Raji (cell line): ENCODE measurements around the gene GAS2.

ENCODE experiments used
- POLR2A ChIP-seq: IDR thresholded peaks from 2 replicates; pipeline ENCODE4 v1.6.1; 2011; ENCODE audit warnings: low read depth, low read length, control low read depth; ENCODE audit not compliant: insufficient read depth

The GAS2 gene

DNA sequence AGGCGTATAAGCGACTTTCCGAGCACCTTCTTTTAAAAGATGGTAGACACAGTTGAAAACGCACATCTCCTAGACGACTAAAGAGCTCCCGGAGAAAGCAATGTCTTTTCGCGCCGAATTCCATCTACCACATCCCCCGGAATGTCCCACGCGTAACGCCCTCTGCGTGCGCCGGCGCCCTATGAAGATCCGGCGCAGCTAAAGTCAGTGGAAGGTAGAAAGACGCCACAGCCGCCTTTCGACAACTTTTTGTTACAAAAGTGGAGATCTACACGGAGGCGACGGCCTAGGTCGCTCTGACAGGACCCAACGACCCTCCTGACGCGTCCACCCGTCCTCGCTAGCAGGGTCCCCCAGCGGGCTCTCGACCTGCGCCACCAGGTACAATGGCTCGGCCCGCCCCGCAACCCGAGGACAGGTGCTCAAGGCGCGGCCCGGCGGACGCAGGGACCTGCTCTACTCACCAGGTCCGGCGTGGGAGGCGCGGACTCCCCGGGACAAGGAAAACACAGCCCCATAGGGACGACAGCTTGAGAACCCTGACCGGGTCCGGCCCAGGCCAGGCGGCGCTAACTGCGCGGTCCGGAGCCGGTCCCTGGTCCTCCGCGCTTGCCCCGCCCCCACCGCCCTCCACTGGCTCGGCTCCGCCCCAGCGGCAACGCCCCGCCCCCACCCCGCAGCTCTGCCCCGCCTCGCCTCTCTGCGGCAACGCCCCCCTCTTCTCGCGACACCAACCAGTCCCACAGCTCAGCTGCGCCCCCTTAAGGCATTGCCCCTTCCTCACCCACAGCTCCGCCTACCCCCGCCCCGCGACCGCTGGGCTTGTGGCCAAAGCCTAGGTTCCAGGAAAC, 163.0 kb downstream of the GAS2 start, which contains the start of gene SVIP:
TSS of gene SVIP (minus strand) at position 571 of the 851 bp plus-strand sequence. CDS start at position 518, 53 bp downstream.
- no peak for TF ChIP-seq POLR2A

DNA sequence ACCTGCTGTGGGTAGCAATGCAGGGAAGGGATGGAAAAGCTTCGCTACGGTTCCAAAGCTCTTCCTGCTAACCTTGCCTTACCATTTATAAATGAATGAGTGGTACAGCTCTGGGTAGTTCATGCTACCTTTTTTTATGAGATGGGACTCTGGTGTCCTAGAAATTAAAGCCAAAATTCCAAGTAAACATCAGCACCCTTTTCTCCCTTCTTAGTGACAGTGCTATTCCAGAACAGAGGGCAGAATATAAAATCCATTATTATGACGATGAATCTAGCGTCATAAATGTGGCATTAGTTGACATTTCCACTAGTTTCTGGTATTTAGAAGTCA, 163.6 kb downstream of the GAS2 start:
- TF ChIP-seq POLR2A, result no peak

DNA sequence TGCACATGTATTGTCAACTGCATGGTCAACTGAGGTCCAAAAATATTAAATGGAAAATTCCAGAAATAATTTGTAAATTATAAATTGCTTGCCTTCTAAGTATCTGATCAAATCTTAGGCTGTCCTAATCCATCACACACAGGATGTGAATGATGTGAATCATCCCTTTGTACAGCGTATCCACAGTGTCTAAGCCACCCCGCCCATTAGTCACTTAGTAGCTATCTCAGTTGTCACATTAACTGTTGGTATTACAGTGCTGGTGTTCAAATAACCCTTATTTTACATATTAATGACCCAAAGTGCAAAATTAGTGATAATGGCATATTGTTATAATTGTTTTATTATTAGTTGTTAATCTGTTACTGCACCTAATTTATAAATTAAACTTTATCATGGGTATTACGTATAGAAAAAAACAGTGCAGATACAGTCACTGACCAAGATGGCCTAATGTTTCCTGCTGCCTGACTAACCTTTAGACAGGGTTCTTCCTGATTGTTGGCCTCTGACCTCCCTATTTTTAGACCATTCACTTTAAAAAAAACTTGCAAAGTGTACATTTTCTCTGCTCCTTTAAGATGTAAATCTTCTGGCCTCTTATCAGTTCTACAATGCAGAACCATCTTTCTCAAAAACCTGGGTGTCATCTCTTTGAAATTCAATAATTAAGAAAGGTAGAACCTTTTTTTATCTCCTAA, 166.1 kb downstream of the GAS2 start:
- TF ChIP-seq POLR2A, result no peak

DNA sequence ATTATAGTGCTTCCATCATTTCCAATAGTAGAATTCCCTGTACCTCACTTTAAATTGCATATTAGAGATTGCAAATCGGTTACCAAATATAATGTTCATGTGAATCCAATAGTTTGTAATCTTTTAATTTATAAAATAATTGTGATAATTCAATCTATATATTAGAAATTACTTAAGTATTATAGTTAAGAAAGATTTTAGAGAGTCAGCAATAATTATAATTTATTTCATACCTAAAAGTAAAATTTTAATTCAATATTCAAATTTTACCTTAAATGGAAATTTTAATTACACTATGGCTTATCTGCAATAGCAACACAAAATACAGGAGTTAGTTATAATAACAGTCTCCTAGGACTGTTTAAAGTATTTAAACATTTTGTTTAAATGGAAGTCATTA, 180.3 kb downstream of the GAS2 start:
- TF ChIP-seq POLR2A, result no peak

DNA sequence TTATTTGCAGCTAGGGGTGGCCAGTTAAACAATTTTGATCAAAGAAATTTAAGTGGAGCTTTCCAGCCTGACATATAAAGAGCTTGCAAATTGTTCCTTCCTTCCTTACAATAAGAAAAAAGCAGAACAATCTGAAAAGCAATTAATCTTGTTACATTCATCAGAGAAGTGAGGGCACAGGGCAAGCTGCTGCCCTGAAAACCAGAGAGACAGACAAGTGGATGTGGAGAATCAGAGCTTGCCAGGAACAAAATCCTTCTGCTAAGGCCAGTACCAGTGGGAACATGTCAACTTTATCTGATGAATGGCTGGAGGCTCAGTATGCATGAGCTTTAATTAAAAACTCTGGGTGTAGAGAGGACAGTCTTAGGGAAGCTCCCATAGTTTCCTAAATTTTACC, 185.1 kb downstream of the GAS2 start:
- TF ChIP-seq POLR2A, result no peak

DNA sequence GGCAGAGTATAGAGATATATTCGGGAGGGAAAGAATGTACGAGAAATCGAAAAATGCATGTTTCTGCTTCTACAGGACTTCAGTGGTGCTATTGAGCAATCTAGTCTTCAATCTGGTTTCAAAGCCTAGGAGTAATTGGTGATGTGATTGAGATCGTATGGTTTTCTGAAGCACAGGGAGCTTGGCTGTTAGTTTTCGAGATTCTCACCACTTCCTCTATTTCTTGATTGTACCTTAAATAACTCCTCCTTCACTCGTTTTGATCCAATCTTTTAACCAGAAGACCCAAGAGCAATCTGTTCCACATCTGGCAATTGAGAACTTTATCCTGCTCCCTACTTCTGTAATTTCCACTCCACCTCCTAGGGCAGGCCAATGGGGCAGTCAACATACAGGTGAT, 193.3 kb downstream of the GAS2 start:
- no peak for TF ChIP-seq POLR2A

DNA sequence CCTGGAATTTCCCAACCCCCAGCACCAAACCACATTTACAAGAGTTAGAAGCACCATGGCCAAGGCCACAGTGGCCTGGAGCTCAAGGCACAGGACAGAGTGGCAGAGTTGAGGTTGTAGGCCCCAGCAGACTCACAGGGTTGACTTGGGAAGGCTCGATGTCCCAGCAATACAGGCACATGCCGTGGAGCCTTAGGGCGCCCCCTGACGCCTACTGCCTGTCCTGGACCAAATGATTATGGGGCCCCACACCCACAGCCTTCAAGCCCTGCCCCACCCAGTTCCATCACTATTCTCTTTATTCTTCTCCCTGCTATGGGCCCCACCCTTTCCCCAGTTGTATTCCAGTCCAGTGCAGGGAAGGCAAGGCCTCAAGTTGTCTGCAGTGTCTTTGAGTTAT, 193.8 kb downstream of the GAS2 start, which contains the start of gene CCDC179:
TSS of gene CCDC179 (minus strand) at position 234 of the 400 bp plus-strand sequence. CDS start at position 181, 53 bp downstream.
- TF ChIP-seq POLR2A, result no peak
